GM21447 (cell line): Measurements from ENCODE around the gene TPSD1.
"Not testable (repeated sequence)": the region's sequence is repeated elsewhere in the genome, so short reads cannot be mapped to it uniquely, and the experiment has no call there.

Experiments
- ATAC-seq: cut with Tn5 transposase; IDR thresholded peaks from one replicate; pipeline ENCODE4 v1.9.1; 2021; ENCODE audit not compliant: unreplicated experiment

TPSD1 gene

GRCh38 chr16:1279945-1280589 lies 24.2 kb downstream of the TPSD1 start:
- ATAC-seq = no peak

GRCh38 chr16:1280783-1281182 lies 24.9 kb downstream of the TPSD1 start:
- no peak for ATAC-seq

GRCh38 chr16:1281517-1281916 lies 25.6 kb downstream of the TPSD1 start:
- ATAC-seq = no peak

GRCh38 chr16:1282324-1282973 lies 26.6 kb downstream of the TPSD1 start:
- no peak for ATAC-seq

- ATAC-seq = no peak
Observed at GRCh38 chr16:1283296-1283695, 27.4 kb downstream of the TPSD1 start.

GRCh38 chr16:1283996-1284616 lies 28.2 kb downstream of the TPSD1 start:
- no peak for ATAC-seq

GRCh38 chr16:1285669-1286512 lies 30.0 kb downstream of the TPSD1 start:
- no peak for ATAC-seq

GRCh38 chr16:1286513-1287094 lies 30.7 kb downstream of the TPSD1 start:
- no peak for ATAC-seq

GRCh38 chr16:1287982-1288670 lies 32.3 kb downstream of the TPSD1 start:
- no peak for ATAC-seq

- no peak for ATAC-seq
Observed at GRCh38 chr16:1288813-1289476, 33.1 kb downstream of the TPSD1 start.

- ATAC-seq = no peak
Observed at GRCh38 chr16:1289477-1289866, 33.6 kb downstream of the TPSD1 start.

- ATAC-seq = no peak
Observed at GRCh38 chr16:1290063-1290501, 34.2 kb downstream of the TPSD1 start.

GRCh38 chr16:1290860-1291575 lies 35.1 kb downstream of the TPSD1 start:
- ATAC-seq = no peak

GRCh38 chr16:1291576-1291974 lies 35.7 kb downstream of the TPSD1 start:
- no peak for ATAC-seq

- not testable (repeated sequence) for ATAC-seq
Observed at GRCh38 chr16:1292208-1292607, 36.3 kb downstream of the TPSD1 start.

GRCh38 chr16:1292808-1293207 lies 36.9 kb downstream of the TPSD1 start:
- ATAC-seq = not testable (repeated sequence)

- ATAC-seq = no peak
Observed at GRCh38 chr16:1293921-1294656, 38.2 kb downstream of the TPSD1 start.

- no peak for ATAC-seq
Observed at GRCh38 chr16:1295465-1295864, 39.6 kb downstream of the TPSD1 start.

- not testable (repeated sequence) for ATAC-seq
Observed at GRCh38 chr16:1296688-1297017, 40.8 kb downstream of the TPSD1 start.
